Natural killer cell treated with Interleukin-12 subunit alpha and Interleukin-12 subunit beta and Interleukin-15 and Interleukin-18, amount 100 ng/mL, for 72 hours (primary cell): ENCODE results near the gene HDAC6. TPM values are rescaled to one million over a fixed set of nuclear protein-coding genes. Genes with fewer than 3 reads are reported as not detected.
"Not testable (repeated sequence)": the region's sequence is repeated elsewhere in the genome, so short reads cannot be mapped to it uniquely, and the experiment has no call there.

ENCODE experiments used
- ATAC-seq, 2 donors: fragments of 150-1000 bp; cut with Tn5 transposase in 1 of 2; sonication (Bioruptor Pico), chemical (Tn5 transposase) in 1 of 2; 2 replicates each; pipeline ENCODE4 v1.10.0; 2021
- DNase-seq: peaks from one replicate; pipeline ENCODE4 v3.0.0; 2022; ENCODE audit warnings: low spot score
- H3K27ac Mint-ChIP-seq, 2 donors: 1 replicate in 1 of 2; 2 replicates in 1 of 2; pipeline ENCODE4 v1.8.0; 2022; ENCODE audit warnings: mixed read lengths in 2 of 2, mild to moderate bottlenecking in 1 of 2, moderate library complexity in 1 of 2
- H3K27me3 Mint-ChIP-seq, 2 donors: 1 replicate in 1 of 2; 2 replicates in 1 of 2; pipeline ENCODE4 v1.8.0; 2022; ENCODE audit warnings: mixed read lengths in 2 of 2
- H3K36me3 Mint-ChIP-seq: one replicate; pipeline ENCODE4 v1.8.0; 2022; ENCODE audit warnings: mixed read lengths
- H3K4me1 Mint-ChIP-seq, 2 donors: 1 replicate in 1 of 2; 2 replicates in 1 of 2; pipeline ENCODE4 v1.8.0; 2022; ENCODE audit warnings: low read depth in 2 of 2, mixed read lengths in 2 of 2, mild to moderate bottlenecking in 1 of 2
- H3K4me3 Mint-ChIP-seq: one replicate; pipeline ENCODE4 v1.8.0; 2022; ENCODE audit warnings: mixed read lengths
- H3K9me3 Mint-ChIP-seq: 2 replicates; pipeline ENCODE4 v1.8.0; 2022; ENCODE audit warnings: mixed read lengths
- total RNA-seq, 2 donors: library from RNA; stranded (reverse); gene quantifications; one replicate each; pipeline ENCODE4 v1.2.3, GENCODE V29; 2022

The HDAC6 gene
- total RNA-seq, 2 donors from 2014 or later: 66.0 to 71.5 TPM

GRCh38 chrX:48794911-48795515 is 6.9 kb upstream of the HDAC6 start:
- Mint-ChIP-seq H3K4me3 (no peak overlapping the region), H3K27ac (no peak overlapping the region), H3K4me1 (no peaks in the 10 kb centered on the region), H3K27me3 (peaks cover 0 to 12% of the 10 kb centered on the region in 2 donors), H3K9me3 (no peaks in the 10 kb centered on the region), H3K36me3 (no peaks in the 10 kb centered on the region)
- ATAC-seq: no peak
- DNase-seq: no peak

- DNase-seq (no peak), ATAC-seq (no peak)
- Mint-ChIP-seq H3K36me3 (no peaks in the 10 kb centered on the region), H3K27ac (no peak overlapping the region), H3K4me1 (peaks cover 10 to 18% of the 10 kb centered on the region in 2 donors), H3K27me3 (peaks cover 0 to 10% of the 10 kb centered on the region in 2 donors), H3K4me3 (no peak overlapping the region), H3K9me3 (no peaks in the 10 kb centered on the region)
Observed at GRCh38 chrX:48798318-48798717, 3.5 kb upstream of the HDAC6 start.

DNA sequence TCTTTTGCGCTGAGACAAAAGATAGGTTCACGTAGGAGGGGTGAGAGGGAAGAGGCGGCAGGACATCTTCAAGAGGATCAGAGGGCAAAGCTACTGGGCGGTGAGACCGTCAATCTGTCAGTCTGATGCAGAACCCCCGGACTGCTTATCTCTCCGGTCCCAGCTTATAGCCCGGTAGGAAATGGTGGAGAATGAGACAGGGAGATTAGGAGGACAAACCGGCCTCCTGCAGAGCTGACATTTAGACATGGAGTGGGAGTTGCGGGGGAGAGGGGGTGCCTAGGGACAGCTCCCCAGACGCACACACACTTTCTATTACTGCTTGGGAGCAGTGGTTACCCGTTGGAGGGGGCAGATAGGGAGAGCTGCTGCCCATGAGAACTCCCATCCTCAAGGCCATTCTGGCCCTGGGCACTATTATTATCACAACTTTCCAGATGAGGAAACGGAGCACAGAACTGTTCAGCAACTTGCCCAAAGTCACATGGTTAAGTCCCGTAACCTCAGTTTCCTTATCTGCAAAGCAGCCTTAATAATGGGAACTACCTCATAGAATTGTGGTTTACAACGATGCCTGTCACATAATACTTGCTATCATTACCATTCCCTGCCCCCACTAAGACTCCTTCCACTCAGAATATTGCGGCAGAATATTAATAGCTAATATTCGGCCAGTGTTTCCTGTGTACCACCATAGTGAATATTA is 1.1 kb upstream of the HDAC6 start:
- no peak for DNase-seq
- peaks cover 15 to 25% of the 10 kb centered on the region in 2 donors for H3K4me1 Mint-ChIP-seq
- H3K9me3 Mint-ChIP-seq: no peaks in the 10 kb centered on the region

GRCh38 chrX:48802089-48802904 is 430 bp downstream of the HDAC6 start:
- Mint-ChIP-seq H3K4me1 (peaks cover 15 to 25% of the 10 kb centered on the region in 2 donors), H3K36me3 (peaks cover 6% of the 10 kb centered on the region), H3K27ac (peak overlapping the region; percentile 94 to 95), H3K27me3 (peaks cover 0 to 11% of the 10 kb centered on the region in 2 donors), H3K4me3 (peak overlapping the region; percentile 96), H3K9me3 (no peaks in the 10 kb centered on the region)
- peak; percentile 66 to 72 for ATAC-seq
- peak; percentile 84 for DNase-seq

More for the DNA sequence above, 1.1 kb upstream of the HDAC6 start:
- peaks cover 6% of the 10 kb centered on the region for H3K36me3 Mint-ChIP-seq
- H3K4me3 Mint-ChIP-seq: peak overlapping the region; percentile 96
- no peak for ATAC-seq
- H3K27me3 Mint-ChIP-seq: peaks cover 0 to 11% of the 10 kb centered on the region in 2 donors
- peak overlapping the region; percentile 94 to 95 for H3K27ac Mint-ChIP-seq

DNA sequence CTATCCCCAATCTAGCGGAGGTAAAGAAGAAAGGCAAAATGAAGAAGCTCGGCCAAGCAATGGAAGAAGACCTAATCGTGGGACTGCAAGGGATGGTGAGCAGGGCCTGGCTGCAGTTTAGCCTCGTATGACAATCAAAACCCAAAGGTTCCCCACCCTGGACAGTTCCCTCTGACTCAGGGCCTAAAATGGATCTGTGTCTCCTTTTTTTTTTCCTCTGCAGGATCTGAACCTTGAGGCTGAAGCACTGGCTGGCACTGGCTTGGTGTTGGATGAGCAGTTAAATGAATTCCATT is 986 bp downstream of the HDAC6 start:
- Mint-ChIP-seq H3K4me1 (peaks cover 15 to 25% of the 10 kb centered on the region in 2 donors), H3K9me3 (no peaks in the 10 kb centered on the region), H3K27ac (peak overlapping the region; percentile 94 to 95), H3K36me3 (peaks cover 6% of the 10 kb centered on the region), H3K27me3 (peaks cover 0 to 11% of the 10 kb centered on the region in 2 donors), H3K4me3 (peak overlapping the region; percentile 96)
- ATAC-seq: no peak
- no peak for DNase-seq

DNA sequence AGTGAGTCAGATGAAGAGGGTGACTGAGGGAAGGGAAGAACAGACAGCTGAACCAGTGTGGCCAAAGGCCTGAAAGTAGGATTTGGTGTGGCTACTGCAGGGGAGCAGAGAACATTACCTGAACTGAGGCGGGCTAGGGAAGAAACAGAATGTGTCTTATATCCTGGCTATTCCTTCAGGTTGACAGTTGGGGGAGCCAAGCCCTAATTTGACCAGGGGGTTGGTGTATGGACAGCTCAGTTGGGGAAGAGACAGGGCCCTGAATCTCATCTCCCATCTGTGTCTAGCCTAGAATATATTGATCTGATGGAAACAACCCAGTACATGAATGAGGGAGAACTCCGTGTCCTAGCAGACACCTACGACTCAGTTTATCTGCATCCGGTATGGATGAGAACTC is 4.2 kb downstream of the HDAC6 start:
- Mint-ChIP-seq H3K4me3 (no peak overlapping the region), H3K4me1 (peaks cover 9 to 15% of the 10 kb centered on the region in 2 donors), H3K27me3 (peaks cover 0 to 8% of the 10 kb centered on the region in 2 donors), H3K36me3 (peaks cover 6% of the 10 kb centered on the region), H3K27ac (peak overlapping the region in 1 of 2 donors; percentile 14), H3K9me3 (no peaks in the 10 kb centered on the region)
- DNase-seq (no peak), ATAC-seq (no peak)

DNA sequence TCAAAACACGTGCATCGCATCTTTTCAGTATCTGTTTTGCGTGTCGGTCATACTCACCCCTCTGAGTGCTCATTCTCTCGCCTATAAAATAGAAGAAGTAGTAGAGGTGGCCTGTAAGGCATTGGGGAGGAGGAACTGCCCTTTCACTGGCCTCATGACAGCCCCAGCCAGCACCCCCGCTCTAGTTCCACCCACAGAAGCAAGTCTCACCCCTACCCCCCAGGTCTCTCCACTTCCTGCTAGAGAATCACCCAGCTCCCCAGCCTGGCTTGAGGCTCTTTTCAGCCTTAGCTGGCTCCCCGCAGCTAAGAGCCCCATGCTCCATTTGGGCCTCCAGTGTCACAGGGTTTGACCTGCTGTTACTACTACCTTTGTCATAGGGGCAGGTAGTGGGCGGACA is 11.8 kb downstream of the HDAC6 start:
- no peaks in the 10 kb centered on the region for H3K9me3 Mint-ChIP-seq
- ATAC-seq: no peak
- no peaks in the 10 kb centered on the region for H3K36me3 Mint-ChIP-seq
- peaks cover 0 to under 1% of the 10 kb centered on the region in 2 donors for H3K4me1 Mint-ChIP-seq
- peaks cover 0 to 2% of the 10 kb centered on the region in 2 donors for H3K27me3 Mint-ChIP-seq
- no peak overlapping the region for H3K4me3 Mint-ChIP-seq
- DNase-seq: no peak
- H3K27ac Mint-ChIP-seq: peak overlapping the region in 1 of 2 donors; percentile 54

- ATAC-seq (no peak), DNase-seq (peak; percentile 44)
- Mint-ChIP-seq H3K4me3 (no peak overlapping the region), H3K9me3 (no peaks in the 10 kb centered on the region), H3K27me3 (peaks cover 0 to 2% of the 10 kb centered on the region in 2 donors), H3K27ac (no peak overlapping the region), H3K4me1 (peaks cover 0 to 3% of the 10 kb centered on the region in 2 donors), H3K36me3 (no peaks in the 10 kb centered on the region)
Observed at GRCh38 chrX:48814722-48815121, 12.9 kb downstream of the HDAC6 start.

DNA sequence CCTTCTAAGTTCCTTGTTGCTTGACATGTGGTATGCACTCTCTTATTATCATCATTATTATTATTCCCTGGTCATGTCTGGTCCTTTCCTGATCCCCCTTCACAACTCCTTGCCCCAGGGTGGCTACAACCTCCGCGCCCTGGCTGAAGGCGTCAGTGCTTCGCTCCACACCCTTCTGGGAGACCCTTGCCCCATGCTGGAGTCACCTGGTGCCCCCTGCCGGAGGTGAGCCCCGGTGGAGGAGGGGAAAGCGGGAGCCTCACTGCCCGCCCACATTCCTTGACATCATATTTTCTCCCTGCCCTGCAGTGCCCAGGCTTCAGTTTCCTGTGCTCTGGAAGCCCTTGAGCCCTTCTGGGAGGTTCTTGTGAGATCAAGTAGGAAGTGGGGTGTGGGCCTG is 13.4 kb downstream of the HDAC6 start:
- Mint-ChIP-seq H3K27me3 (peaks cover 0 to 2% of the 10 kb centered on the region in 2 donors), H3K4me3 (no peak overlapping the region), H3K4me1 (peaks cover 0 to 3% of the 10 kb centered on the region in 2 donors), H3K9me3 (no peaks in the 10 kb centered on the region), H3K36me3 (no peaks in the 10 kb centered on the region), H3K27ac (no peak overlapping the region)
- ATAC-seq (no peak), DNase-seq (peak; percentile 58)

- ATAC-seq (no peak), DNase-seq (peak; percentile 55)
- no peak overlapping the region for H3K4me3 Mint-ChIP-seq
- H3K9me3 Mint-ChIP-seq: no peaks in the 10 kb centered on the region
- H3K36me3 Mint-ChIP-seq: no peaks in the 10 kb centered on the region
- peaks cover 0 to 3% of the 10 kb centered on the region in 2 donors for H3K4me1 Mint-ChIP-seq
- peaks cover 0 to 2% of the 10 kb centered on the region in 2 donors for H3K27me3 Mint-ChIP-seq
- no peak overlapping the region for H3K27ac Mint-ChIP-seq
Observed at GRCh38 chrX:48816014-48816810, 14.3 kb downstream of the HDAC6 start.

GRCh38 chrX:48818098-48818497 is 16.2 kb downstream of the HDAC6 start:
- peak; percentile 49 for DNase-seq
- no peaks in the 10 kb centered on the region for H3K36me3 Mint-ChIP-seq

GRCh38 chrX:48818866-48819265 is 17.0 kb downstream of the HDAC6 start:
- H3K36me3 Mint-ChIP-seq: no peaks in the 10 kb centered on the region
- no peaks in the 10 kb centered on the region for H3K27me3 Mint-ChIP-seq
- peaks cover 0 to 3% of the 10 kb centered on the region in 2 donors for H3K4me1 Mint-ChIP-seq
- no peaks in the 10 kb centered on the region for H3K9me3 Mint-ChIP-seq
- no peak overlapping the region for H3K27ac Mint-ChIP-seq
- DNase-seq (peak; percentile 55), ATAC-seq (no peak)
- H3K4me3 Mint-ChIP-seq: no peak overlapping the region

More at GRCh38 chrX:48818098-48818497, 16.2 kb downstream of the HDAC6 start:
- Mint-ChIP-seq H3K4me3 (no peak overlapping the region), H3K27me3 (no peaks in the 10 kb centered on the region), H3K27ac (no peak overlapping the region), H3K9me3 (no peaks in the 10 kb centered on the region), H3K4me1 (peaks cover 0 to 3% of the 10 kb centered on the region in 2 donors)
- ATAC-seq: no peak

- not testable (repeated sequence) for H3K9me3 Mint-ChIP-seq, H3K27me3 Mint-ChIP-seq, ATAC-seq, H3K36me3 Mint-ChIP-seq, H3K4me3 Mint-ChIP-seq, H3K4me1 Mint-ChIP-seq, H3K27ac Mint-ChIP-seq
- DNase-seq: peak; percentile 8
Observed at GRCh38 chrX:48819394-48819793, 17.5 kb downstream of the HDAC6 start.
